HEK293T (cell line): Measurements from ENCODE around the gene PRR19.

Experiments
- CTCF ChIA-PET: fragments of 350-600 bp; formaldehyde crosslinking; extraction: SDS; loops from one replicate; lab custom pipeline; 2021; ENCODE audit warnings: antibody characterized with exemption, inconsistent platforms; lab: Yijun Ruan, JAX
- POLR2A ChIA-PET: fragments of 350-600 bp; formaldehyde crosslinking; extraction: SDS; loops from one replicate; lab custom pipeline; 2020; ENCODE audit warnings: antibody characterized with exemption, inconsistent platforms; lab: Yijun Ruan, JAX
- DNase-seq: peaks from one replicate; pipeline ENCODE4 v3.0.0; 2012; ENCODE audit warnings: mixed read lengths; ENCODE audit errors: extremely low spot score
- ARNT ChIP-seq: fragments of 450-650 bp; IDR thresholded peaks from 2 replicates; pipeline ENCODE4 v1.6.1; 2017; ENCODE audit warnings: mild to moderate bottlenecking
- BHLHE40 ChIP-seq: fragments of 450-650 bp; IDR thresholded peaks from 2 replicates; pipeline ENCODE4 v1.6.1; 2016; ENCODE audit warnings: mild to moderate bottlenecking, moderate library complexity, borderline replicate concordance
- CTBP1 ChIP-seq: fragments of 450-650 bp; IDR thresholded peaks from 2 replicates; pipeline ENCODE4 v1.6.1; 2016; ENCODE audit warnings: borderline replicate concordance
- ELF4 ChIP-seq: fragments of 450-650 bp; IDR thresholded peaks from 2 replicates; pipeline ENCODE4 v1.6.1; 2017; ENCODE audit warnings: antibody characterized with exemption
- FOXA1 ChIP-seq: fragments of 450-650 bp; IDR thresholded peaks from 2 replicates; pipeline ENCODE4 v1.6.1; 2016; ENCODE audit warnings: mild to moderate bottlenecking
- FOXK2 ChIP-seq: fragments of 450-650 bp; IDR thresholded peaks from 2 replicates; pipeline ENCODE4 v1.6.1; 2016; ENCODE audit warnings: mild to moderate bottlenecking
- FOXM1 ChIP-seq: fragments of 450-650 bp; IDR thresholded peaks from 2 replicates; pipeline ENCODE4 v1.6.1; 2017; ENCODE audit warnings: mild to moderate bottlenecking, borderline replicate concordance
- HDGF ChIP-seq: fragments of 450-650 bp; IDR thresholded peaks from 2 replicates; pipeline ENCODE4 v1.6.1; 2017; ENCODE audit warnings: antibody characterized with exemption, borderline replicate concordance
- L3MBTL2 ChIP-seq: fragments of 450-650 bp; conservative IDR thresholded peaks from 2 replicates; pipeline ENCODE4 v1.6.1; 2016; ENCODE audit warnings: mild to moderate bottlenecking
- LEF1 ChIP-seq: fragments of 450-650 bp; IDR thresholded peaks from 2 replicates; pipeline ENCODE4 v1.6.1; 2017; ENCODE audit warnings: mild to moderate bottlenecking, borderline replicate concordance
- NFRKB ChIP-seq: fragments of 450-650 bp; IDR thresholded peaks from 2 replicates; pipeline ENCODE4 v1.6.1; 2016; ENCODE audit warnings: mild to moderate bottlenecking, moderate library complexity
- SP1 ChIP-seq: fragments of 450-650 bp; IDR thresholded peaks from 2 replicates; pipeline ENCODE4 v1.6.1; 2017
- SUZ12 ChIP-seq: fragments of 450-650 bp; IDR thresholded peaks from 2 replicates; pipeline ENCODE4 v1.6.1; 2016; ENCODE audit warnings: mild to moderate bottlenecking
- TARDBP ChIP-seq: fragments of 450-650 bp; IDR thresholded peaks from 2 replicates; pipeline ENCODE4 v1.6.1; 2016
- ZNF384 ChIP-seq: fragments of 450-650 bp; IDR thresholded peaks from 2 replicates; pipeline ENCODE4 v1.6.1; 2016
- TF ChIP-seq, protein P1 (sequence below): fragments of 450-650 bp; IDR thresholded peaks from 2 replicates; pipeline ENCODE4 v1.6.1; 2016

PRR19 gene

DNA sequence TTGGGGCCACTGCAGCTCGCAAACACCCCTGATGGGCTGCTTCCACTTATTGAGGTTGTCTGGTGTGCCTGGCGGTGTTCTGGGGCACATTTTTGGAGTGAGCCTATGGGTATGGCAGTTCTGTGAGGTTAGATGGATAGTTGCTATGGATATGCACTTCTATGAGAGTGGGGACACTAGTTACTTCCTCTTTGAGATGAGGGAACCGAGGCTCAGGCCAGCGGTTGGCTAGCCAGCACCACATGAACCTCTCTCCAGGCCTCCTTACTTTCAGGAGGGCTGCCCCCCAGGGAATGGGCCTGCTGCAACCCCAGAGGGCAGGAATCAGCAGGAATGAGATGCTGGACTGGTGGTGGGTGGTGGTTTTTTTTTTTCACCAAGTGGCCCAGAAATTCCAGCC is 13.5 kb upstream of the PRR19 start:
- ChIA-PET CTCF (no interaction called here), POLR2A (no interaction called here)
- no peak for TF ChIP-seq BHLHE40
- no peak for TF ChIP-seq ELF4
- TF ChIP-seq L3MBTL2: no peak
- DNase-seq: no peak

DNA sequence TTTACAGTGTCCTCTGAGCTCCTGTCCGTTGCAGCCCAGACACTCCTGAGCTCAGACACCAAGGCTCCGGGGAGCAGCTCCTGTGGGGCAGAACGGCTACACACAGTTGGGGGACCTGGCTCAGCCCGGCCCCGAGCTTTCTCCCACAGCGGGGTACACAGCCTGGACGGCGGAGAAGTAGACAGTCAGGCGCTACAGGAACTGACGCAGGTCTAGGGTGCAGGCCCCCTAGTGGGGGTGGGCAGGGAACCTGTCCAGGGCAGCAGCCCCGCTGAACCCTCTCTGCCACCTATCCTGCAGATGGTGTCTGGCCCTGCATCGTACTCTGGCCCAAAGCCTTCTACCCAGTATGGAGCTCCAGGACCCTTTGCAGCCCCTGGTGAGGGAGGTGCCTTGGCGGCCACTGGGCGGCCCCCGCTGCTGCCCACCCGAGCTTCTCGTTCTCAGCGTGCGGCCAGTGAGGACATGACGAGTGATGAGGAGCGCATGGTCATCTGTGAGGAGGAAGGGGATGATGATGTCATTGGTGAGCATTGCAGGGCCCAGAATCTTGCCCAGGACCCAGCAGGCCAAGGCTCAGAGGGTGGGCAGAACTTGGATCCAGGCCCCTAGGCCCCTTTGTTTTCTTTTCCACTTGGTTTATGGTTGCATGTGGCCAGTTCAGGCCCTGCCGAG is 12.9 kb upstream of the PRR19 start:
- no peak for DNase-seq
- ChIA-PET CTCF (no interaction called here), POLR2A (interaction anchor here (0.6 to 1.4 kb wide), 2 partner anchors 46 to 108 kb away, joined by 3 to 4 read pairs; no protein-coding TSS in a partner anchor)
- TF ChIP-seq ARNT (no peak), BHLHE40 (no peak), TARDBP (no peak), L3MBTL2 (no peak), LEF1 (no peak), SUZ12 (no peak), ZNF384 (no peak), HDGF (no peak), SP1 (no peak), FOXK2 (no peak), NFRKB (no peak), FOXA1 (no peak), ELF4 (no peak), CTBP1 (no peak)
- TF ChIP-seq, protein P1, sequence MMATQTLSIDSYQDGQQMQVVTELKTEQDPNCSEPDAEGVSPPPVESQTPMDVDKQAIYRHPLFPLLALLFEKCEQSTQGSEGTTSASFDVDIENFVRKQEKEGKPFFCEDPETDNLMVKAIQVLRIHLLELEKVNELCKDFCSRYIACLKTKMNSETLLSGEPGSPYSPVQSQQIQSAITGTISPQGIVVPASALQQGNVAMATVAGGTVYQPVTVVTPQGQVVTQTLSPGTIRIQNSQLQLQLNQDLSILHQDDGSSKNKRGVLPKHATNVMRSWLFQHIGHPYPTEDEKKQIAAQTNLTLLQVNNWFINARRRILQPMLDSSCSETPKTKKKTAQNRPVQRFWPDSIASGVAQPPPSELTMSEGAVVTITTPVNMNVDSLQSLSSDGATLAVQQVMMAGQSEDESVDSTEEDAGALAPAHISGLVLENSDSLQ: no peak

DNA sequence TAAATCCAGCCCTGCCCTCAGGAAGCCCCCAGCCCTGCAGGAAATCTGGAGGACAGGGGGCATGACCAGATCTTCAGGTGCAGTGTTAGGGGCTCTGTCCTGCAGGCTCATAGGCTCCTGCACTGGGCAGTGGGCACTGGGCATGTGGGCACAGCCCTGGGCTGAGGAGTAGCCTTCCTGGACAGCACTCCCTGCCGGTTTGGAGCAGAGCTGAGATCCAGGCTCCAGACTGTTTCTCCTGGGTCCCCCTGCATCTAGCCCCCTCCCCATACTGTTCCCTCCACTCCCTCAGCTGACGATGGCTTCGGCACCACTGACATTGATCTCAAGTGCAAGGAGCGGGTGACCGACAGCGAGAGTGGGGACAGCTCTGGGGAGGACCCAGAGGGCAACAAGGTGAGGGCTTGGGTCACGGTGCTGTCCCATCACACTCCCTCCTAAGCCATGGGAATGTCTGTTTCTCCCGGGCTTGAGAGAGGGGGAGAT is 12.3 kb upstream of the PRR19 start:
- ChIA-PET CTCF (no interaction called here), POLR2A (interaction anchor here (0.9 to 1.4 kb wide), 2 partner anchors 10 to 46 kb away, joined by 3 to 4 read pairs; no protein-coding TSS in a partner anchor)
- no peak for DNase-seq
- no peak for TF ChIP-seq BHLHE40
- TF ChIP-seq FOXK2: no peak
- no peak for TF ChIP-seq ELF4
- no peak for TF ChIP-seq TARDBP
- no peak for TF ChIP-seq ARNT
- no peak for TF ChIP-seq ZNF384
- TF ChIP-seq L3MBTL2: no peak
- no peak for TF ChIP-seq NFRKB
- TF ChIP-seq HDGF: no peak
- TF ChIP-seq FOXM1: no peak
- TF ChIP-seq CTBP1: no peak
- TF ChIP-seq, protein P1: no peak
- TF ChIP-seq LEF1: no peak
- no peak for TF ChIP-seq SUZ12
- no peak for TF ChIP-seq SP1
- TF ChIP-seq FOXA1: no peak

DNA sequence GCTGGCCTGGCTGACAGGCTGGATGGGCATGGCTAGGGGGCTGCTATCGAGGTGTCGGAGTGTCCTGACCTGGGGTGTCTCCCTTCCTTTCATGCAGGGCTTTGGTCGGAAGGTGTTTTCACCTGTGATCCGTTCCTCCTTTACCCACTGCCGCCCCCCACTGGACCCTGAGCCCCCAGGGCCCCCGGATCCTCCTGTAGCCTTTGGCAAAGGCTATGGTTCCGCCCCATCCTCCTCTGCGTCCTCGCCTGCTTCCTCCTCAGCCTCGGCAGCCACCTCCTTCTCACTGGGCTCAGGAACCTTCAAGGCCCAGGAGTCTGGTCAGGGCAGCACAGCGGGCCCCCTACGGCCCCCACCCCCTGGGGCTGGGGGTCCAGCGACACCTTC is 11.8 kb upstream of the PRR19 start:
- POLR2A ChIA-PET: interaction anchor here (0.9 to 1.4 kb wide), 2 partner anchors 11 to 47 kb away, joined by 3 to 4 read pairs; no protein-coding TSS in a partner anchor
- DNase-seq: no peak
- TF ChIP-seq HDGF (no peak), CTBP1 (no peak), FOXK2 (no peak), ELF4 (no peak), SUZ12 (no peak), ZNF384 (no peak), L3MBTL2 (no peak), ARNT (no peak), FOXA1 (no peak), LEF1 (no peak), SP1 (no peak), BHLHE40 (no peak), FOXM1 (no peak), TARDBP (no peak), NFRKB (no peak)
- TF ChIP-seq, protein P1: no peak
- CTCF ChIA-PET: no interaction called here

DNA sequence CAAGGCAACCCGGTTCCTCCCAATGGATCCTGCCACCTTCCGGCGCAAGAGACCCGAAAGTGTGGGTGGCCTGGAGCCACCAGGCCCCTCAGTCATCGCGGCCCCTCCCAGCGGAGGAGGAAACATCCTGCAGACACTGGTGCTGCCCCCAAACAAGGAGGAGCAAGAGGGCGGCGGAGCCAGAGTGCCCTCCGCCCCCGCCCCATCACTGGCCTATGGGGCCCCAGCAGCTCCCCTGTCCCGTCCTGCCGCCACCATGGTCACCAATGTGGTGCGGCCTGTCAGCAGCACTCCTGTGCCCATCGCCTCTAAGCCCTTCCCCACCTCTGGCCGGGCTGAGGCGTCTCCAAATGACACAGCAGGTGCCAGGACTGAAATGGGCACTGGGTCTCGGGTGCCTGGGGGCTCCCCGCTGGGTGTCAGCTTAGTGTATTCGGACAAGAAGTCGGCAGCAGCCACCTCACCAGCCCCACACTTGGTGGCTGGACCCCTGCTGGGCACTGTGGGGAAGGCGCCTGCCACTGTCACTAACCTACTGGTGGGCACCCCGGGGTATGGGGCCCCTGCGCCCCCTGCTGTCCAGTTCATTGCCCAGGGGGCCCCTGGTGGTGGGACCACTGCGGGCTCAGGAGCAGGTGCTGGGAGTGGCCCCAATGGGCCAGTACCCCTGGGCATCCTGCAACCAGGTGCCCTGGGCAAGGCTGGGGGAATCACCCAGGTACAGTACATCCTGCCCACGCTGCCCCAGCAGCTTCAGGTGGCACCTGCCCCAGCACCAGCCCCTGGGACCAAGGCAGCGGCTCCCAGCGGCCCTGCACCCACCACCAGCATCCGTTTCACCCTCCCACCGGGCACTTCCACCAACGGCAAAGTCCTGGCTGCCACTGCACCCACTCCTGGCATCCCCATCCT is 11.2 kb upstream of the PRR19 start:
- TF ChIP-seq TARDBP (no peak), NFRKB (no peak), ELF4 (no peak), SUZ12 (no peak), FOXA1 (no peak), ARNT (no peak), CTBP1 (no peak), BHLHE40 (no peak), ZNF384 (no peak), FOXM1 (no peak), FOXK2 (no peak), L3MBTL2 (no peak), LEF1 (no peak)
- TF ChIP-seq, protein P1: no peak
- POLR2A ChIA-PET: interaction anchor here (0.9 kb wide), 1 partner anchor 11 kb away, joined by 3 read pairs; no protein-coding TSS in a partner anchor
- DNase-seq: no peak
- CTCF ChIA-PET: no interaction called here
